Measurements from ENCODE around the gene SLC9C2.
"Not testable (repeated sequence)": the region's sequence is repeated elsewhere in the genome, so short reads cannot be mapped to it uniquely, and the experiment has no call there.

Gene SLC9C2

GRCh38 chr1:173475564-173476196, 127.2 kb downstream of the SLC9C2 start:
- TF ChIP-seq SNAI2 (CRISPR knock-in tag; IDR thresholded peaks at IDR 0.05), result no peak
- no peak for TF ChIP-seq POU6F1 (CRISPR knock-in tag; IDR thresholded peaks at IDR 0.05; ENCODE audit: borderline replicate concordance, low read depth)
- TF ChIP-seq TOX (CRISPR knock-in tag; IDR thresholded peaks at IDR 0.05; ENCODE audit: borderline replicate concordance), result no peak
- no peak for TF ChIP-seq ESRRG (CRISPR knock-in tag; IDR thresholded peaks at IDR 0.05)
- no peak for TF ChIP-seq RARB (CRISPR knock-in tag; IDR thresholded peaks at IDR 0.05)
- TF ChIP-seq ZC3H10 (CRISPR knock-in tag; IDR thresholded peaks at IDR 0.05), result no peak
- TF ChIP-seq TSHZ2 (CRISPR knock-in tag; IDR thresholded peaks at IDR 0.05), result no peak
- TF ChIP-seq ISL1 (CRISPR knock-in tag; IDR thresholded peaks at IDR 0.05), result no peak
- no peak for TF ChIP-seq ZNF8 (CRISPR knock-in tag; IDR thresholded peaks at IDR 0.05)

GRCh38 chr1:173474780-173475421, 128.0 kb downstream of the SLC9C2 start:
- ATAC-seq, result not testable (repeated sequence)

More at GRCh38 chr1:173475564-173476196, 127.2 kb downstream of the SLC9C2 start:
- peak; percentile 30 for ATAC-seq

GRCh38 chr1:173474097-173474779, 128.6 kb downstream of the SLC9C2 start:
- TF ChIP-seq POU6F1 (CRISPR knock-in tag; IDR thresholded peaks at IDR 0.05; ENCODE audit: borderline replicate concordance, low read depth) (0 out of 2 replicates have a peak, but pooled peaks have one; percentile 70), OSR1 (CRISPR knock-in tag; IDR thresholded peaks at IDR 0.05) (peak; percentile 93), ZFP3 (CRISPR knock-in tag; IDR thresholded peaks at IDR 0.05) (peak; percentile 55; the same call in 1 of the 2 replicates), ESRRG (CRISPR knock-in tag; IDR thresholded peaks at IDR 0.05) (no peak), RARB (CRISPR knock-in tag; IDR thresholded peaks at IDR 0.05) (peak; percentile 31; the same call in 1 of the 2 replicates), ZC3H10 (CRISPR knock-in tag; IDR thresholded peaks at IDR 0.05) (peak; percentile 80), TOX (CRISPR knock-in tag; IDR thresholded peaks at IDR 0.05; ENCODE audit: borderline replicate concordance) (peak; percentile 56)
- TF ChIP-seq, protein P1, sequence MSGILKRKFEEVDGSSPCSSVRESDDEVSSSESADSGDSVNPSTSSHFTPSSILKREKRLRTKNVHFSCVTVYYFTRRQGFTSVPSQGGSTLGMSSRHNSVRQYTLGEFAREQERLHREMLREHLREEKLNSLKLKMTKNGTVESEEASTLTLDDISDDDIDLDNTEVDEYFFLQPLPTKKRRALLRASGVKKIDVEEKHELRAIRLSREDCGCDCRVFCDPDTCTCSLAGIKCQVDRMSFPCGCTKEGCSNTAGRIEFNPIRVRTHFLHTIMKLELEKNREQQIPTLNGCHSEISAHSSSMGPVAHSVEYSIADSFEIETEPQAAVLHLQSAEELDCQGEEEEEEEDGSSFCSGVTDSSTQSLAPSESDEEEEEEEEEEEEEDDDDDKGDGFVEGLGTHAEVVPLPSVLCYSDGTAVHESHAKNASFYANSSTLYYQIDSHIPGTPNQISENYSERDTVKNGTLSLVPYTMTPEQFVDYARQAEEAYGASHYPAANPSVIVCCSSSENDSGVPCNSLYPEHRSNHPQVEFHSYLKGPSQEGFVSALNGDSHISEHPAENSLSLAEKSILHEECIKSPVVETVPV (CRISPR knock-in tag; IDR thresholded peaks at IDR 0.05), result no peak
- ATAC-seq, result peak; percentile 15

DNA sequence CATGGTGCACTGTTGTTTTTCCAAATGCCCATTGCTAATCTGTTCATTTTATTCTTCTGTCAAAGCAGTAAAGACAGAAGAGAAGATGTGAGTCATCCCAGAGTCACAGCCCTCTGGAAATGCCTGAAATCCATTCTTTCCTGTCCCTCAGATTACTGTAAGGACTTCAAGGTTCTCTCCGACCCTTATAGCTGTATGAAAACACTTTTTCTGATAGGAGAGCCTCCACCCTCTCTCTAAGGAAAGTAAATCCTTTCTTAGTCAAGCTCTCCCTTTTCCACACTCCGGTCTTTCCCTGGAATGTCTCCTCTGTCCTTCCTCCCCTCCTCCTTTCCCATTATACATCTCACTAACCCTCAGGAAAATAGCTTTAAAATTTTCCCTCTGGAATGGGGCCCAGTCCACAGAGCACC, 129.3 kb downstream of the SLC9C2 start:
- peak; percentile 34 for ATAC-seq
- TF ChIP-seq ZFP3 (CRISPR knock-in tag; IDR thresholded peaks at IDR 0.05) (no peak), CSDC2 (CRISPR knock-in tag; IDR thresholded peaks at IDR 0.05) (no peak), RARB (CRISPR knock-in tag; IDR thresholded peaks at IDR 0.05) (no peak), ARNTL (CRISPR knock-in tag; IDR thresholded peaks at IDR 0.05; ENCODE audit: borderline replicate concordance, low read depth) (no peak), TOX (CRISPR knock-in tag; IDR thresholded peaks at IDR 0.05; ENCODE audit: borderline replicate concordance) (no peak), SNAI2 (CRISPR knock-in tag; IDR thresholded peaks at IDR 0.05) (no peak), TSHZ2 (CRISPR knock-in tag; IDR thresholded peaks at IDR 0.05) (no peak), ISL1 (CRISPR knock-in tag; IDR thresholded peaks at IDR 0.05) (no peak), POU6F1 (CRISPR knock-in tag; IDR thresholded peaks at IDR 0.05; ENCODE audit: borderline replicate concordance, low read depth) (no peak), ZC3H10 (CRISPR knock-in tag; IDR thresholded peaks at IDR 0.05) (no peak), BACH2 (CRISPR knock-in tag; IDR thresholded peaks at IDR 0.05; ENCODE audit: borderline replicate concordance) (no peak), OSR1 (CRISPR knock-in tag; IDR thresholded peaks at IDR 0.05) (no peak), TCF4 (CRISPR knock-in tag; IDR thresholded peaks at IDR 0.05; ENCODE audit: borderline replicate concordance) (no peak), ZNF70 (CRISPR knock-in tag; IDR thresholded peaks at IDR 0.05) (no peak)
- TF ChIP-seq, protein P1 (CRISPR knock-in tag; IDR thresholded peaks at IDR 0.05), result no peak
